T1000 (cell line): ENCODE data around the gene GDPD4.

Experiments used
- DNase-seq: peaks from one replicate; lab custom pipeline; 2025; ENCODE audit warnings: mixed read lengths; lab: John Stamatoyannopoulos, UW

The GDPD4 gene

DNA sequence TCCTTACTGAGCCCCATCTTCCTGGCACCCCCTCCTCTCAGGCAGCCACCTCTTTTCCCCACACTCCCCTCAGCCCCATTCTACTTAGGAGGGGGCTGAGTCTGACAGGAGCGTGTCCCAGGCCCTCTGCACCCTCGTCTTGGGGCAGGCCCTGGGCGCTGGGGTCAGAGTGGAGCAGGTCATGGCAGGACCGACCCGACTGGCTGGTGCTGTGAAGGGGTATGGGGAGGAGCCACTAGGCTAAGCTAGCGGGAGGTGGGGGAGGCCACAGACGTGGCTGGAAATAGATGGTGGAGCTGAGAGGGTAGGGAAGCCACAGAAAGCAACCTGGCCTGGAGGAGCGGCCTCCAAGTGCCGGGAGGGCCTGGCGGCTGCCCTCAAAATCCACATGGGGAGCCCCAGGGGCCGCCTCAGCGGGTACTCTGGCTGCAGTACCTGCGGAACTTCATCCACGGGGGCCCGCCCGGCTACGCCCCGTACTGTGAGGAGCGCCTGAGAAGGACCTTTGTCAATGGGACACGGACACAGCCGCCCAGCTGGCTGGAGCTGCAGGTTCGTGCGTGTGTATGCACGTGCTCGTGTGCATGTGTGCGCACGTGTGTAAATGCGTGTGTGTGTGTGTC is 111.8 kb downstream of the GDPD4 start:
- no peak for DNase-seq

DNA sequence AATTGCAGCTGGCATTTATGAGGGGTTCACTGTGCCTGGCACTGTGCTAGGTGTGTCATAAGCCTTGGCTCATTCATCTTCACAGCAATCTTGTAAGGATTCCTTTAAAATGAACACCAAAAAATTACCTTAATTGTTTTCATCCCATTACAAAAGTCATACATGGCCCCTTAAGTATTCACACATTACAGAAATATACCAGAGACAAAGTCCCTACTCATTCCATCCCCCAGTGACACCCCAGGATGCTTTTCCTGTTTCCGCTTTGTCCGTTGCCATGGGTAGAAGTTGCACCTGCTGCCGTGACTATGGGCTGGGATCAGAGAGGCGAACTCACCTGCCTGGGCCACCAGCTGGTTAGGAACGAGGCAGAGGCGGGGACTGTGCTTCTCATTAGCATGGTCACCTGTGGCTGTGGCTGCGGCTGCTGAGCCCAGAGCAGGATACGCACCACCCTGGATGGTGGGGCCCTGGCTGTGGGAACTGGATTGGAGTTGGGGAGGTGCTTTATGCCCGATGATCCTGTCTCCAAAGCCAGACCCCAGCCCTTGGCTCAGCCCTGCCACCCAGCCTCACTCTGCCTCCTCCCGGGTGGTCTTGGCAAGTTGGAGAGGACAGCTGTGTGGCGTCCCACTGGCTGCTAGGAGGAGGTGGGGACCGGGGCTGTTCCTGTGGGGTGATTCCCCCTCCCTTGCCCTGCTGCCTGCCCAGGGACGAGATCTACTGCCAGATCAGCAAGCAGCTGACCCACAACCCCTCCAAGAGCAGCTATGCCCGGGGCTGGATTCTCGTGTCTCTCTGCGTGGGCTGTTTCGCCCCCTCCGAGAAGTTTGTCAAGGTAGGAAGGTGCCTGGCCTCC is 112.6 kb downstream of the GDPD4 start:
- no peak for DNase-seq

DNA sequence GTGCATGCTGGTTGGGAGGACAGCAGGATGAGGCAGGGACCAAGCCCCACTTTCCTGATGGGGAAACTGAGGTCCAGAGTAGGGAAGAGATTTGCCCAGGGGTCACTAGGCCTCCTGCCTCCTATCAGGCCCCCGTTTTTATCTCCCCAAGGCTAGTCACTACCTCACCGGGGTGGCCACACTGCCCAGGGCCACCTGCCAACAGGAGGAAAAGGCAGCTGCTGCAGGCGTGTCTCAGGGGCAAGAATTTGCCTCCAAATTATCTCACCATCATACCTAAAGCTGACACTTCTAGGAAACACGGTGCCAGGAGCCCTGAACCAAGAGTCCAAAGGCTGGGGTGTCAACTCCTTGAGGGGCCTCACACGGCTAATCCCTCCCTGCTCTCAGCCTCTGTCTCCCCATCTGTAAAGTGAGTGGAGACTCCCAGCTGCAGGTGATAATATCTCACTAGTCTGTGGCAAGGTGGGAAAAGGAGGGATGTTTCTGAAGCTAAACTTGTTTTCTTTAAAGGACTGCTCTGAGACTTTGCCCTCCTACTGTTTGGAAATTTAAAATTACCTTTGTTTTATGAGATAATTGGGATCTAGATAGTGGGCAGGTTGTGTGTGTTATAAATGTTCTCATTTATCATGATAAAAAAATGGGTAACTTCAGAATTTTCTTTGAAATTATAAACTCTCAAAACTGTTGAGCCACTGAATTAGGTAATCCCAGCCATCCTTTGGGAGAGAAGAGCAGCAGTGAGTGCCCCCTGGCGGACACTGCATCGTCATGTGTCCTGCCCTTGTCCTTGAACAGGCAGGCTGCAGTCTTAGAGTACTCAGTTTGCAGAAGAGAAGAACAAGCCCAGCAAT is 113.5 kb downstream of the GDPD4 start:
- peak; percentile 12 for DNase-seq

DNA sequence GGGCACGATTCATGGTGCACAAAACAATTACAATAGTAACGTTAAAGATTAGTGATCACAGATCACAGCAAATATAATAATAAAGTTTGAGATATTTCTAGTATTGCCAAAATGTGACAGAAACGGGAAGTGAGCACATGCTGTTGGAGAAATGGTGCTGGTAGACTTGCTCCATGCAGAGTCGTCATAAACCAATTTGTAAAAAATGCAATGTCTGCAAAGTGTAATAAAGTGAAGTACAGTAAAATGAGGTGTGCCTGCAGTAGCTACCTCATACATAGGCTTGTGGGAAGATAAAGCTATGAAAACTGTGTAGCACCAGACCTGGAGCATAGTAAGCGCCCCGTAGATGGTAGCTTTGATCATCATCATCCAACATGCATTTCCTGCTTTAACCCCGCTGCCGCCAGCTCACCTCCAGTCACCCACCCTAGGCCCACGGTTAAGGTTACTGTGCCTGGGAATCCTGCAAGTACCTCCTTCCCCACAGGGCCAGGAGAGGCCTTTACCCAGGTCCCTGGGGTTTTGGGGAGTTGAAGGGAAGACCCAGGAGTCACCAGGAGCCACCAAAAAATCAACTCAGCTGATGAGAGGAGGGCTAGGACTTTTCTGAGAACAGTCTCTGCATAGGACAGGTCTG is 114.3 kb downstream of the GDPD4 start:
- DNase-seq, result no peak

DNA sequence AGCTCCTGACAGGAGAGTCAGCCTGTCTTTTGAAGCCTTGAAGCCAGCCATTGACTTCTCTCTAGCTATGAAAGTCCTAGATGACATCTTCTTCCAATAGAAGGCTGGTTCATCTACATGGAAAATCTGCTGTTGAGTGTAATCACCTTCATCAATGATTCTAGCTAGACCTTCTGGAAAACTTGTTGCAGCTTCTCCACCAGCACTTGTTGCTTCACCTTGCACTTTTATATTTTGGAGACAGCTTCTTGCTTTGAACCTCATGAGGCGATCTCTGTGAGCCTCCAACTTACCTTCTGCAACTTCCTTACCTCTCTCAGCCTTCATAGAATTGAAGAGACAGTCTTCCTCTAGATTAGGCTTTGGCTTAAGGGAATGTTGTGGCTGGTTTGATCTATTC is 115.2 kb downstream of the GDPD4 start:
- DNase-seq, result no peak

DNA sequence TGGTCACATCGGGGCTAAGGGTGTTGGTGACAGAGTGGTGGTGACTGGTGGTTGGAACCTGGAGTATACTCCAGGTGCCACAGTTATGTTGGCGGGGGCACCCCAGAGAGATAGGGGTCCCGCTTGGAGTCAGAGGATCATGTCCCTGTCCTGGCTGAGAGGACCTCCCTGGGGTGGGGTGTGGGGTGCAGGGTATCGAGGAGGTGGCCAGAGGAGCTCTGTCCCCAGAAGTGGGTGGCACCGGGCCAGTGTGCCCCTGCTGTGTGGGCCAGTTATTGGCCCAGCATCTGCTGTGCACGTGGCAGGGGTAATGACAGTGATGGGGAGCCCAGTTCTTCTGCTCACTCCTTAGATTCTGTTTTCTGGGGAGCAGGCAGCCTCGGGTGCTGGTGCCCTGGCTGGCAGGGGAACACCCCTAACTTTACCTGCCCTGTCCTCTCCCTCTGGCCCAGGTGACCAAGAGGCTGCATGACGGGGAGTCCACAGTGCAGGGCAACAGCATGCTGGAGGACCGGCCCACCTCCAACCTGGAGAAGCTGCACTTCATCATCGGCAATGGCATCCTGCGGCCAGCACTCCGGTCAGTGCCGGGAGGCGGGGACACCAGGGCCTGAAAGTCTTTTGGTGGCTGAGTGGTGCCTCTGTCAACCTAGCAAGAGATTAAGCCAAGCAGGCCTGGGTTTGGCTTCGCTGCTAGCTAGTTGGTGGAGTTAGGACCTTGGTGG is 117.2 kb downstream of the GDPD4 start:
- no peak for DNase-seq

DNA sequence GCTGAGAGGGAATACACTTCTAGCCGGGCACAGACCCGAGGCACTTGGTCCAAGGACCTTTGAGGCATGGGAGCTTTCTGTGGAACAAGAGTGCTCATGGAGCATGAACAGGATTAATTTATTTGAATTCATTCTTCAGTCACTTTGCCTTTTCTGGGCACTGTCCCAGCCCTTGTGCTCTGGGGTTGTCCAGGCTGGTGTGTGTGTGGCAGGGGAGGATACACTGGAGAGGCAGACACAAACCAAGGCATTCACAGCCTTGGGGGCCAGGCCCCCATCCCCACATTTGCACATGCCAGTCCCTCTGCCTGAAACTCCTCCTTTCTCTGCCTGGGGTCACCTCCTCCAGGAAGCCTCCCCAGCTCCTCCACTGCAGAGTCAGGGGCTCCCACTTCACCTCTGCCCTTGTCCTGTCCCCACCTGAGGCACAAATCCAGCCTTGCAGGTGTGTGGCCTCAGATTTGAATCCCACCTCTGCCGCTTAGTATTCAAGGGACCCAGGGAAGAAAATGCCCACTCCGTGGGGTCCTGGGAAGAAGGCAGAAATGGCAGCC is 118.0 kb downstream of the GDPD4 start:
- no peak for DNase-seq

DNA sequence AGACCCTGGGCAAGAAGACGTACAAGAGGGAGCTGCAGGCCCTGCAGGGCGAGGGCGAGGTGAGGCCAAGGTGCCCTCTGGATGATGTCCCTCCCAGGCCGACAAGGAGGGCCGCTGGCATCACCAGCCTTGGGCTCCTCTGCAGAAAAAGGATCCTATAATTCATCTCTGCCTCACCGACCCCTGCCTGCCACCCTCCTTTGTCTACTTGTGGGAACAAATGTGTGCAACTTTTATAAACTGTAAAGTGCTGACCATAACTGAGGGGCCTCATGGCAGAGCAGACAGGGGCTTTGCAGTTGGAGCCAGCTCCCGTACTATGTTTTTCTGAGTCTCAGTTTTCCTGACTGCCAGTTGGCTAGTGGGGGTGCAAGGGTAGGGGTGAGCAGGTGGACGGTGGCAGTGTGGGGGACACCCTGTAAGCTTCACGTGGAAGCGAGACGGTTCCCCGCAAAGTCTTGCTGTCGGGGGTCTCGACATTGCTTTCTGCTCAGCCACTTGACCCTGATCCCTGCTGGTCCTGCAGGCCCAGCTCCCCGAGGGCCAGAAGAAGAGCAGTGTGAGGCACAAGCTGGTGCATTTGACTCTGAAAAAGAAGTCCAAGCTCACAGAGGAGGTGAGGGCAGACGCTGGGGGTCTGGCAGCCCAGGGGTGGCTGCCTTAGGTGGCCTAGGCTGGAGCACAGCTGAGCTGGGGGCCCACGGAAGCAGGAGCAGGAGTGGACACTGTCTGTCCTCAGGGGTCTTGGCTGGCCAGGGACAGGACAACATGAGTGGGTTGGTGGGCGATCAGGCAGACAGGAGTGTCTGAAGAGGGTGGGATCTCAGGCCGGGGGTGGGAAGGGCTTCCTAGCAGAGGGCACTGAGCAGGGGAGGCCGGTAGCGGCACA is 118.7 kb downstream of the GDPD4 start:
- no peak for DNase-seq

DNA sequence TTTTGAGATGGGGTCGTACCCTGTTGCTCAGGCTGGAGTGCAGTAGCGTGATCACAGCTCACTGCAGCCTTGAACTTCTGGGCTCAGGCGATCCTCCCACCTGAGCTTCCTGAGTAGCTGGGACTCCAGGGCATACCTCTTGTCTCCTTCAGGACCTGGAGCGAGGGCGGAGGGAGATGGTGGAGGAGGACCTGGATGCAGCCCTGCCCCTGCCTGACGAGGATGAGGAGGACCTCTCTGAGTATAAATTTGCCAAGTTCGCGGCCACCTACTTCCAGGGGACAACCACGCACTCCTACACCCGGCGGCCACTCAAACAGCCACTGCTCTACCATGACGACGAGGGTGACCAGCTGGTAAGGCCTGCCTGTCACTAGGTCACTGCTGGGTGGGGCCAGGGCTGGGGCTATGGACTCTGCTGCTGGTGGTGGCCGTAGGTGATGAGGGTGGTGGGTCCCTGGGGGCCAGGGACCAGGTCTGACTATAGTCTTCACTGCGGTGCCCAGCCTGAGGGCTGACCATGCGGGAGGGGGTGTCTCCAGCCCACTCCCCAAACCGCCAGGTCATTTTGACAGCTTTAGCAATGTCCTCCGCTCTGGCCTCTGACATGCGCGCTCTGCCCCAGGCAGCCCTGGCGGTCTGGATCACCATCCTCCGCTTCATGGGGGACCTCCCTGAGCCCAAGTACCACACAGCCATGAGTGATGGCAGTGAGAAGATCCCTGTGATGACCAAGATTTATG is 119.5 kb downstream of the GDPD4 start:
- no peak for DNase-seq

DNA sequence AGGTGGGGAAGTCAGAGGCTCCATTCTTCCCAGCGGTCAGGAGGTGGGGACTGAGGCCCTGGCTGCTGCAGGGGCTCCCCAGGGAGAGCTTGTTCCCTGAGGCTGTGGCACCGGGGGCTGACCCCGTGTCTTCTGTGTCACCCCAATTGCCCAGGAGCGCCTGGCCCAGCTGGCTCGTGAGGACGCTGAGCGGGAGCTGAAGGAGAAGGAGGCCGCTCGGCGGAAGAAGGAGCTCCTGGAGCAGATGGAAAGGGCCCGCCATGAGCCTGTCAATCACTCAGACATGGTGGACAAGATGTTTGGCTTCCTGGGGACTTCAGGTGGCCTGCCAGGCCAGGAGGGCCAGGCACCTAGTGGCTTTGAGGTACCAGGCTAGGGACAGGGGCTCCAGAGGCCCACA is 120.3 kb downstream of the GDPD4 start:
- DNase-seq, result no peak

DNA sequence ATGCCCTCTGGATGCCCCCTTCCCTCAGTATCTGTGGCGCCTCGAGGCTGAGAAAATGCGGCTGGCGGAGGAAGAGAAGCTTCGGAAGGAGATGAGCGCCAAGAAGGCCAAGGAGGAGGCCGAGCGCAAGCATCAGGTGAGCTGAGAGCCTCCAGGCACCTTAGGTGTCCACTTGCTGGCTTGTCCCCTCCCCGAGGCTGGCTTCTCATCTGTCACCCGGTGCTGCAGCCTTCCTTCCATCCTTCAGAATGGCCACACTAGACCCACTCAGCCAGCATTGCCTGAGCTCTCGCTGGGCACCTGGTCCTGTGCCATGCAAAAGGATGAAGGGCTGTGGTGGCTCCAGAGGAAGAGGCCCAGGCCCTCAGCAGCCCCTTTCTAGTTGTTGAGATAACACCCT is 121.1 kb downstream of the GDPD4 start:
- no peak for DNase-seq

DNA sequence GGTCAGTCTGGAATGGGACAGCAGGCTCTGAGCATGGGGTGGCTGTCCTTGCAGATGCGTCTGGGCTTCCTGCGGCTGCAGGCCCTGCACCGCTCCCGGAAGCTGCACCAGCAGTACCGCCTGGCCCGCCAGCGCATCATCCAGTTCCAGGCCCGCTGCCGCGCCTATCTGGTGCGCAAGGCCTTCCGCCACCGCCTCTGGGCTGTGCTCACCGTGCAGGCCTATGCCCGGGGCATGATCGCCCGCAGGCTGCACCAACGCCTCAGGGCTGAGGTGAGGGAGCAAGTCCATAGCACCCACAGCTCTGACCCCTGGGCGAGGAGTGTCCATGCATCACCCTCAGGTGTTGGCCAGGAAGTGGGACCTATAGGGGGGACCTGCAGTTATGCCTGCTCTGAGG is 121.8 kb downstream of the GDPD4 start:
- DNase-seq, result no peak

DNA sequence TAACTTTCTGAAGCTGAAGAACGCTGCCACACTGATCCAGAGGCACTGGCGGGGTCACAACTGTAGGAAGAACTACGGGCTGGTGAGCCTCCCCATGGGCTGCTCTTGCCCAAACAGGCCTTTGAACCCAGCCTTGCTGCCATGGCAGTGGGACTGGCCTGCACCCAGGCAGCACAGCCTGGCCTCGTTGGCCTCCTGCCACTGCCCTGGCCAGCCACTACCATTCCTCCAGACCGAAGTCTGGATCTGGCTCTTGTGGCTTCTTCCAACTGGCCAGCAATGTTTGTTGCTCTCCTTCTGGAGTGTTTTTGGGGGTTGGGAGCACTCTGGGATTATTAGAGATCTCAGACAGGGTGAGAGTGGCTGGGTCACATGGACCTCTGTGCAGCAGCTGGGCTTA is 122.4 kb downstream of the GDPD4 start:
- DNase-seq, result no peak

DNA sequence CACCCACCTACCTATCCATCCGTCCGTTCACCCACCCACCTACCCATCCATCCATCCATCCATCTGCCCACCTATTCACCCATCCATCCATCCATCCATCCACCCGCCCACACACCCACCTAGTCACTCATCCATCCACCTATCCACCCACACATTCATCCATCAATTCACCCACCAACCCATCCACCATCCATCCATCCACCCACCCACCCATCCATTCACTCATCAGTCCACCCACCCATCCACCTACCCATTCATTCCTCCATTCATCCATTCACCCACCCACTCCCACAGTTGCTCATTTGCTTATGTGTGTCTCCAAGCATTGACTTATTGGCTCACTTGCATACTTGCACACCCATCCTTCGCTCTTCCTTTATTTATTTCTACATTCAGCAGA is 123.3 kb downstream of the GDPD4 start:
- DNase-seq, result no peak

DNA sequence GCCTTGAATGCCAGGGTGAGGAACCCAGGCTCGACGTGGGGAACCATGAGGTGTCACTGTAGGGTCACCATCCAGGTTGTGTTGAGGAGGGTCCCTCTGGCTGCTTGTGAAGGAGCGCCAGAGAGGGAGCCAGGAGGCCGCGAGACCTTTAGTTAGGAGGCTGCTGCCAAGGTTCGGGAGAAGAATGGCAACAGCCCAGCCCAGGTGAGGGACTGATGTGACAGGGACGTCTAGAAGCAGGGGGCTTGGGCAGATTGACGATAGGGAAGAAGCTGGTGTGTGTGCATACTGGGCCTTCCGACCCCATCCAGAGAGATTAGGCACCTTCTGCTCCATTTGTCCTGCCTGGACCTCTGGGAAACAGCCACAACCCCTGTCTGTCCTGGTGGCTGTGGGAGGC is 124.5 kb downstream of the GDPD4 start:
- DNase-seq, result no peak

DNA sequence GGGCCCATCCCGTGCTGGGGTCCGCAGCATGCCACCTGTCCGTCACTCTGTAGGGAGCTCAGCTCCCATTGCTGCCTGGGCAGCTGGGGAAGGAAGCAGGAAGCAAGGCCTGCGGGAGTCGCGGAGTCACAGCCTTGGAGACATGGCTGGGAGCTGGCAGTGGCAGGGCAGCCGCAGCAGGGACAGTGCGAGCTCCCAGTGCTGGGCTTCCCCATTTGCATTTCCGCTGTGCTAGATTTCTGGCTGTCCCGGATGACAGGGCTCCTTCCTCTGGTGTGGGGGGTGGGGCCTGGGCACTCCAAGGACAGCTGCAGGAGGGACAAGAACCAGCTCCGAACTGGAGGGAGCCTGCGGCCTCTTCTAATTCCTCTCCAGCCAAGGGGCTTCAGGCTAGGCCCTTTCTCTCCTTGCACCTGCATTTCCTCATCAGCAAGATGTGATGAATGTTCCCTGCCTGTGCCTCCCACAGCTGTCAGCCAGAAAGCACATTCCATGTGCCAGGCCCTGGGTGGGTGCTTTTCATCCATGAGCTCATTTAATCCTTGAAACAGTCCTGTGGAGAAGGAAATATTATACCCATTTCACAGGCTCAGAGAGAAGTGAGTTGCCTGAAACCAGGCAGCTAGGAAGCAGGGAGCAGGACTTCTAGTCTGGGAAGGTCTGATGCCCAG is 125.5 kb downstream of the GDPD4 start:
- no peak for DNase-seq

DNA sequence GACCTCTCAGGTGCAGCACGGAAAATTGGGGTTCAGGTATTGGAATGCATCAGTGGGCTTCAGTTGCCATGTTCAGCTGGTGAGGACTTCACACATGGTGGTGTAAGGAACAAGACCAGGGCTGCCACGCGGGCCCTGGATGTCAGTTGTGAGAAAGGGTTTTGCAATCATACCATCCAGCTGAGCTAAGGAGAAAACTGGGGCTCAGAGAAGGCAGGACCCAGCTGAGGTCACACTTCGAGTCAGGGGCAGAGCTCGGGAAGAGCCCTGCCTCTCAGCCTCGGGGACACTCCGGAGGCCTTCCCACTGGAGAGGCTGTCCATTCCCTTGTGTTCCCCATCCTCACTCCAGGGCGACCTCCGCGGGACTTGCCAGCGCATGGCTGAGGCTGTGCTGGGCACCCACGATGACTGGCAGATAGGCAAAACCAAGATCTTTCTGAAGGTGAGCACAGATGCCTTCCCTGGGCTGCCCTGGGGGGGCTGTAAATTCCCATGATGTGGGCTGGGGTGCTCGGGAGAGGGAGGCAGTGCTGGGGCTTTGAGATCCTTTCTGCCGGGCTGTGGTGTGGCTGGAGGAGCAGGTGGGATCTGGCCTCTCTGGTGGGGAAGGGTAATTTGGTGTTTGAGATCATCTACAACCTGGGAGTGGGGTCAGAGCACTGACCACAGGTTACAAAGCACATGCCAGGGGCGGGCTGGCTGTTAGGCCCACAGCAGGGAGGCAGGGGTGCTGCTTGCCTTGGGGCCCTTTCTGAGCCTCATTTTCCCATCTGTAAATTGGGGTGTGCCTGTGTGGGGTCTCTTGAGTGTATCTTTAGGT is 126.3 kb downstream of the GDPD4 start:
- DNase-seq, result no peak

DNA sequence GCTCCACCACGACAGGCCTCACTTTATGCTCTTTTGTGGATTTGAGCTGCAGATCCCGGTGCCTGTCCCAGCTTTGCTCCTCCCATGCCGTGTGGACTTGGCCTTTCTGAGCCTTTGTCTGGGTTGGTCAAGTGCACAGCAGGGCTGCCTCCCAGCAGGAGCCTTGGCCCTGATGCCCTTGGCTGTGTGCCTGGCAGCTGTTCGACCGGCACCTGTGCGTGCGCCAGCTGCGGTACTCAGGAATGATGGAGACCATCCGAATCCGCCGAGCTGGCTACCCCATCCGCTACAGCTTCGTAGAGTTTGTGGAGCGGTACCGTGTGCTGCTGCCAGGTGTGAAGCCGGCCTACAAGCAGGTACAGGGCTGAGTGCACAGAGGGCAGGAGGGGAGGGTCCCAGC is 126.9 kb downstream of the GDPD4 start:
- no peak for DNase-seq
